ENCODE data around the gene ARHGAP8.

GRCh38 chr22:44795701-44796630 lies 43.6 kb downstream of the ARHGAP8 start:
- TF ChIP-seq POLR2A (IDR thresholded peaks at IDR 0.05; ENCODE audit: low read length) (no peak), EP300 (IDR thresholded peaks at IDR 0.05) (no peak)

Data from A549 (cell line).